Panc1 (cell line): Measurements from ENCODE around the gene TCEANC2. TPM values are rescaled to one million over a fixed set of nuclear protein-coding genes. Genes with fewer than 3 reads are reported as not detected.

Experiments used
- ATAC-seq: fragments of 200-7000 bp; cut with Tn5 transposase; 2 replicates; pipeline ENCODE4 v1.9.1; 2020; ENCODE audit warnings: mild to moderate bottlenecking, moderate library complexity
- BruUV-seq: library from RNA; stranded (reverse); fragments of 400-500 nt; replicated peaks from 2 replicates; lab custom pipeline; 2021; lab: Mats Ljungman, UMichigan
- CTCF ChIA-PET: fragments of 300-600 bp; sonication (Branson Sonifier 250); formaldehyde crosslinking; loops from one replicate; lab custom pipeline; 2022; ENCODE audit warnings: antibody characterized with exemption; lab: Charles Lee
- POLR2A ChIA-PET: fragments of 300-600 bp; sonication (Branson Sonifier 250); formaldehyde crosslinking; loops from one replicate; lab custom pipeline; 2022; ENCODE audit warnings: antibody characterized with exemption; lab: Charles Lee
- DNase-seq: peaks from one replicate; pipeline ENCODE4 v3.0.0-alpha.2; 2010; ENCODE audit warnings: low read depth, low spot score
- H3K27ac ChIP-seq: 2 replicates; pipeline ENCODE4 v1.5.1; 2011; ENCODE audit warnings: mild to moderate bottlenecking, low read length, inconsistent platforms
- H3K27me3 ChIP-seq: fragments of 200-500 bp; sonication (Bioruptor generic); 2 replicates; pipeline ENCODE4 v1.6.0; 2014; ENCODE audit warnings: low read length, inconsistent platforms; ENCODE audit not compliant: control insufficient read depth, insufficient read depth
- H3K36me3 ChIP-seq: fragments of 200-500 bp; sonication (Bioruptor generic); 2 replicates; pipeline ENCODE4 v1.5.1; 2014; ENCODE audit warnings: inconsistent platforms, mild to moderate bottlenecking, low read length, moderate library complexity; ENCODE audit not compliant: control insufficient read depth, insufficient read depth
- H3K4me1 ChIP-seq: 2 replicates; pipeline ENCODE4 v1.5.1; 2011; ENCODE audit warnings: inconsistent platforms, mild to moderate bottlenecking, low read length, moderate library complexity; ENCODE audit not compliant: control insufficient read depth, insufficient read depth
- H3K4me3 ChIP-seq, 2 experiments: 2 replicates each; pipeline ENCODE4 v1.5.1; 2011 to 2012; ENCODE audit warnings: low read depth in 2 of 2, low read length in 2 of 2, mild to moderate bottlenecking in 2 of 2, inconsistent platforms in 1 of 2, moderate library complexity in 1 of 2
- H3K9me3 ChIP-seq: fragments of 200-500 bp; sonication (Bioruptor generic); 2 replicates; pipeline ENCODE4 v1.5.1; 2014; ENCODE audit warnings: low read depth, mild to moderate bottlenecking, inconsistent platforms, low read length, moderate library complexity; ENCODE audit not compliant: control insufficient read depth, insufficient read depth
- POLR2AphosphoS5 ChIP-seq: IDR thresholded peaks from 2 replicates; pipeline ENCODE4 v1.6.1; 2012; ENCODE audit warnings: mild to moderate bottlenecking, low read depth, low read length, moderate library complexity
- REST ChIP-seq, 2 experiments: IDR thresholded peaks; 2 replicates each; pipeline ENCODE4 v1.6.1; 2011 to 2012; ENCODE audit warnings: low read depth in 2 of 2, control low read depth in 1 of 2, low read length in 1 of 2, mild to moderate bottlenecking in 1 of 2, moderate library complexity in 1 of 2; ENCODE audit not compliant: insufficient read depth in 1 of 2
- SIN3A ChIP-seq: IDR thresholded peaks from 2 replicates; pipeline ENCODE4 v1.6.1; 2012; ENCODE audit warnings: low read depth, mild to moderate bottlenecking, low read length, moderate library complexity, borderline replicate concordance; ENCODE audit not compliant: insufficient read depth
- TCF7L2 ChIP-seq: IDR thresholded peaks from 2 replicates; pipeline ENCODE4 v1.6.1; 2011; ENCODE audit warnings: mild to moderate bottlenecking, low read depth, low read length, inconsistent platforms
- in situ Hi-C: cut with HindIII; loops from 2 replicates; pipeline ENCODE4 v1.10.0; 2016; ENCODE audit warnings: low sequenced_read_pairs, low pct_unique_long_range_greater_than_20kb
- intact Hi-C: fragments of 100-400 bp; cut with micrococcal nuclease; formaldehyde crosslinking; loops from one replicate; pipeline ENCODE4 v1.10.0; 2022; ENCODE audit not compliant: unreplicated experiment
- total RNA-seq: library from RNA; stranded (reverse); gene quantifications from one replicate; pipeline ENCODE4 v1.2.1, GENCODE V29; 2021; ENCODE audit not compliant: unreplicated experiment
- TF ChIP-seq, protein P1 (sequence below): fragments of 450-650 bp; IDR thresholded peaks from 2 replicates; pipeline ENCODE4 v1.5.1; 2017; ENCODE audit warnings: mild to moderate bottlenecking

TCEANC2 gene
- total RNA-seq, 1 experiment from 2014 or later = 5.1 TPM

DNA sequence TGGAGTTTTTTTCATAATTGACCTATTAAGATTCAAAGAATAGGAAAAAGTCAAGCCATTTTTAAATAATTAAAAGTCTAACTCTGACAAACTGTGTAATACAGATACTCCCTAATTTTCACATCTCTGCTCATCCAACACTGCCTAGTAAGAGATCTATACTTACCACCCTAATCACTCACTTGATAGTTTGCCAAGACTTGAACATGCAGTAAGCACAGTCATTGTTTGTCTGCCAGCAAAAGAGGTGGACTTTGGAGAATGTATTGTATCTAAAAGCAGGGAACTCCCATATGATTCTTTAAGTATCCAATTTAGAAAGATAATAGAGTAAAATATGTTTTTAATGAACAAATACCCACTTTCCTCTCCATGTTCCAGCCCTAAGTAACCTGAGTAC, 15.9 kb upstream of the TCEANC2 start:
- CTCF ChIA-PET = no interaction called here
- BruUV-seq = no TSS peak
- H3K4me3 ChIP-seq = no peak overlapping the region
- H3K27ac ChIP-seq = no peak overlapping the region
- POLR2A ChIA-PET = no interaction called here
- DNase-seq (no peak), ATAC-seq (no peak)
- in situ Hi-C loops = no loop called here
- TF ChIP-seq TCF7L2 (no peak), POLR2AphosphoS5 (no peak), REST (IDR thresholded peaks at IDR 0.05; ENCODE audit: insufficient read depth in 1 of 2, low read depth in 2 of 2, low read length in 1 of 2) (no peak), SIN3A (no peak)
- TF ChIP-seq, protein P1, sequence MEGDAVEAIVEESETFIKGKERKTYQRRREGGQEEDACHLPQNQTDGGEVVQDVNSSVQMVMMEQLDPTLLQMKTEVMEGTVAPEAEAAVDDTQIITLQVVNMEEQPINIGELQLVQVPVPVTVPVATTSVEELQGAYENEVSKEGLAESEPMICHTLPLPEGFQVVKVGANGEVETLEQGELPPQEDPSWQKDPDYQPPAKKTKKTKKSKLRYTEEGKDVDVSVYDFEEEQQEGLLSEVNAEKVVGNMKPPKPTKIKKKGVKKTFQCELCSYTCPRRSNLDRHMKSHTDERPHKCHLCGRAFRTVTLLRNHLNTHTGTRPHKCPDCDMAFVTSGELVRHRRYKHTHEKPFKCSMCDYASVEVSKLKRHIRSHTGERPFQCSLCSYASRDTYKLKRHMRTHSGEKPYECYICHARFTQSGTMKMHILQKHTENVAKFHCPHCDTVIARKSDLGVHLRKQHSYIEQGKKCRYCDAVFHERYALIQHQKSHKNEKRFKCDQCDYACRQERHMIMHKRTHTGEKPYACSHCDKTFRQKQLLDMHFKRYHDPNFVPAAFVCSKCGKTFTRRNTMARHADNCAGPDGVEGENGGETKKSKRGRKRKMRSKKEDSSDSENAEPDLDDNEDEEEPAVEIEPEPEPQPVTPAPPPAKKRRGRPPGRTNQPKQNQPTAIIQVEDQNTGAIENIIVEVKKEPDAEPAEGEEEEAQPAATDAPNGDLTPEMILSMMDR = no peak
- H3K27me3 ChIP-seq = no peaks in the 10 kb centered on the region
- peaks cover 9% of the 10 kb centered on the region; the same call in 1 of the 2 replicates for H3K36me3 ChIP-seq
- no peaks in the 10 kb centered on the region for H3K9me3 ChIP-seq
- intact Hi-C loops = no loop called here
- no peaks in the 10 kb centered on the region for H3K4me1 ChIP-seq

DNA sequence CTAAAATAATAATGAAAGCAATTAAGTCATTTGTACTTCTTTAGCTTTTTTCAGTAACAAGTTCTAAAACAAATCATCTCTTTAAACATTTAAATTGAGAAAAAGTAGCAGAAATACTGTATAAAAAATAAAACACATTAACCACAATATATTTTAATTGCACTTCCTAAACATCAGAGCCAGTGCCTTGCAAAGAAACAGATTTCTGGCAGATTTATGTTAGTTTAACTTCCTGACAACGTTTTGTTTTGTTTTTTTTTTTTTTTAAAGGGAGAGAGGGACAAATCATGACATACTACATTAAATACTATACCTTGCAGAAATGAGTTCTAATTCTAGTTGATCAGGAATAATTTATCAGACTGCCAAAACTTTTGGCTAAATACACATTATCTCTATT, 11.6 kb upstream of the TCEANC2 start:
- TF ChIP-seq TCF7L2 (no peak), POLR2AphosphoS5 (no peak), SIN3A (no peak), REST (IDR thresholded peaks at IDR 0.05; ENCODE audit: insufficient read depth in 1 of 2, low read depth in 2 of 2, low read length in 1 of 2) (no peak)
- TF ChIP-seq, protein P1 = no peak
- no peak for ATAC-seq
- intact Hi-C loops (no loop called here), in situ Hi-C loops (no loop called here)
- ChIA-PET CTCF (no interaction called here), POLR2A (no interaction called here)
- Histone ChIP-seq H3K36me3 (peaks cover 13% of the 10 kb centered on the region; the same call in 1 of the 2 replicates), H3K27ac (no peak overlapping the region), H3K9me3 (no peaks in the 10 kb centered on the region), H3K27me3 (no peaks in the 10 kb centered on the region), H3K4me1 (peaks cover 5% of the 10 kb centered on the region), H3K4me3 (no peak overlapping the region)
- no peak for DNase-seq
- BruUV-seq = no TSS peak
